DMS153 (cell line): Measurements from ENCODE around the gene AGTPBP1.
"Not testable (repeated sequence)": the region's sequence is repeated elsewhere in the genome, so short reads cannot be mapped to it uniquely, and the experiment has no call there.

ENCODE experiments used
- DNase-seq: peaks from one replicate; lab custom pipeline; 2025; lab: John Stamatoyannopoulos, UW

AGTPBP1 gene

DNA sequence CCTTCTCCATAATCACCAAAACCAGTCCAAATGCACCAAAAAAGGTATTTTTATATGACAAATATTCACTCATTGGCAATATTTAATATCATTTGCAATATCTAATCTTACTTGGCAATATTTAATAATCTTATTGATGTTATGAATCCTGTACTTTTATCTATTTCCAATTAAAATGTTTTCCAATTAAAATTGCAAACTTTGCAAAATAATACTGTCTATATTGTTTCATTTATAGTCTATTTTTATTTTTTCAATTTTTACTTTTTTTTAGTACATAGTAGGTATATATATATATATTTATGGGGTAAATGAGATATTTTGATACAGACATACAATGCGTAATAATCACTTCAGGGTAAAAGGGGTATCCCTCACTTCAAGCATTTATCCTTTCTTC lies 109.9 kb downstream of the AGTPBP1 start:
- no peak for DNase-seq

DNA sequence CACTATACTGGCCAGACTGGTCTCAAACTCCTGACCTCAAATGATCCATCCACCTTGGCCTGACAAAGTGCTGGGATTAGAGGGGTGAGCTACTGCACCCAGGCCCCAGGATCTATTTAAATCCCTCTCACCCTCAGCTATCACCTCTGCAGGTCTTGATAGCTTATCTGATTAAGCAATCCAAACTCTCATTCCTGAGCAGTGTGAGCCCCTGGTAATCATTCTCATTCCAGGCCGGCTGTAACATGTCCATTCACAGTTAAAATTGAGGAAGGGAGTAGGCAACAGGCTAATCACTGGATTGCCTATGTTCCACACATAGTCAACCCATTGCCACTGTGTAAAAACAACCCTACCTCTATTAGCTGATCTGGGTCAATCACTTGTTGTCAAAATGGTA lies 111.1 kb downstream of the AGTPBP1 start:
- no peak for DNase-seq

DNA sequence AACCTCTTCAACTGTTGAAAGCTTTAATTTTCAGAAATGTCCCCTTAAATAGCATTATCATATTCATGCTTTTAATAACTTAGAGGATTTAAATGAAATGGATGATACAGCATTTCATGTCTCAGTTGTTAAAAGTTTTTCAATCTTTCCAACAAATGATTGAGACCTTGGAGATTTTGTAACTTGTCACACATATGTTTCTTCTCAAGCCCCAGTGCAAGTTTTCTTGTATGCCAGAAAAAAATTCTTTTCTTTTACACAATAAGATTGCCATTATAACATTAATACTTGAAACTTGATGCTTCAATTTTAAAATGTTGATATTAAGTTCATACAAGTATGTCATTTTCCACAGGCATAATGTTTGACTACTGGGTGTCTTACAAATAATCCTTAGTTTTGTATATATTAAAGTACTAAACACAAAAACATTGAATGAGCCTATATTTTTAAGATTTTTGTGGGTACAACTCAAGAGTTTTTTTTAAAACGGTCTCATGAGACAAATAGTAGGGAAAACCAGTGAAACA lies 124.5 kb downstream of the AGTPBP1 start:
- no peak for DNase-seq

DNA sequence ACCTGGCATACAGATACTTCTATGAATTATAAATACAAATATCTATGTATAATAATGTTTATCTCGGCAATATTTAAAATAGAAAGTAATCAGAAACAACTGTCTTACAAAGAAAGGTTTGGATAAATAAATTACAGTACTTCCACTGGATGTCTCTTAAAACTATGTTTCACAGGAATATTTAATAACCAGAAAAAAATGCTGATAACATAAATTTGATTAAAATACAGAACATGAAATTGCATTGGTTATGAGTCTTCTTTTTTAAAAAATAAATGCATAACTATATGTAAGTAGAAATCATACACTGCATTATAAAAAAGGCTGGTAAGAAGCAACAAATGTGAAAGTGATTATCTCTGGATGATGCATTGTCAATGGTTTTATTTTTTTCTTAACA lies 126.0 kb downstream of the AGTPBP1 start:
- no peak for DNase-seq

DNA sequence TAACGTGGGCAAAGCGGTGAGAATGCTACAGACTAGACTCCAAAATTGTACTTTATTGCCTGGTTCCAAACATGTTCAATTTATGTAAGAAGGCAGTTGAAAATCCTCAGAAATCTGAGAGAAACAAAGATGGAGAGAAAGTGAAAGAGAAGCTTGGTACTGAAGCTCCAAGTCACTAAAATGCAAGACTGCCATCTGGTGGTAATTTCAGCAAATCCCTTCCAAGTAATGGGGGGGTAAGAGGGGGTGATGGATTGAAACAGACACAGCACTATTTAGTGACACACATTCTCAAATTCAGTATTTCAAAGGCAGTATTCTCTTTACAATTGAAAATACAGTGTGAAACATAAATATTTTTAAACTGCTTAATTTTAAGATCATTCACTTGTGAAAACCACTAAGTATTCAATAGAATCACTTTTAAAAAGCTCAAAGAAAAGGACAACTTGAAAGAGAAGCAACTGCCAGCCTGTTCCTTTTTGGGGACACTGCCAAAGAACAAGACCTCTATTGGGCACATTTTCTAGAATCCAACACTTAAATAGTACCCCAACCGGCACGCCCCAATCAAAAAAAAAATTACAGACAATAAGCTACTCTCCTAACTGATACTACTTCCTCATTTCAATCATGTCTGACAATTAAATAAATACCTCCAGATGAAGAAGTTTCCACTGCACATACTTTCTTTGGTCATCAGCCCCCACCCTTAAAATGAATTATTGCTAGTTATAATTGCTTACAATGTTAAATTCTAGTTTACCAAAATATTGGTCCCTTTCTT lies 131.5 kb downstream of the AGTPBP1 start:
- peak; percentile 38 for DNase-seq

DNA sequence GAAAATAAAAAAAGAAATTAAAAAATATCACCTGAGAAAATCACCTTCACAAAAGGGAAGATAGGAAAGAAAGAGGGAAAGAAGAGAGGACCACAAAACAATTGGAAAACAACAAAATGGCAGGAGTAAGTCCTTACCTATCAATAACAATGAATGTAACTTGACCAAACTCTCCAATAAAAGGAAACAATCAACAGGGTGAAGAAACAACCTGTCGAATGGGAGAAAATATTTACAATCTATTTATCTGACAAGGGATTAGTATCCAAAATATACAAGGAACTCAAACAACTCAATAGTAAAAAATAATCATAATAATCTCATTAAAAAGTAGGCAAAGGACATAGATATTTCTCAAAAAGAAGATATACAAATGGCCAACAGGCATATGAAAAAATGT lies 135.8 kb downstream of the AGTPBP1 start:
- DNase-seq, result no peak

DNA sequence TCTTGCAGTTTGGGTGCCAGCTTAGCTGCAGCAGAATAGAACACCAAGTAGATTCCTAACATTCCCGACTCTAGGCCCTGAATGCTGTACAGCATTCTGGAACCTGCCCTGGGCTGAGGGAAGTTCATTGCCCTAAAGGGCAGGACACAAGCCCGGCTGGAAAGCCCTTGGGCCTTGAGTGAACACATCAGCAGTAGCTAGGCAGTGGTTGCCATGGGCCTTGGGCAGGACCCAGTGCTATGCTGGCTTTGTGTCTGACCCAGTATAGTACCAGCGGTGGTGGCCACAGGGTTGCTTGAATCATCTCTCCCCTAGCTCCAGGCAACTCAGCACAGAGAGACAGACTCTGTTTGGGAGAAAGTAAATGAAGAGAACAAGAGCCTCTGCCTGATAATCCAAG lies 137.8 kb downstream of the AGTPBP1 start:
- DNase-seq, result no peak

DNA sequence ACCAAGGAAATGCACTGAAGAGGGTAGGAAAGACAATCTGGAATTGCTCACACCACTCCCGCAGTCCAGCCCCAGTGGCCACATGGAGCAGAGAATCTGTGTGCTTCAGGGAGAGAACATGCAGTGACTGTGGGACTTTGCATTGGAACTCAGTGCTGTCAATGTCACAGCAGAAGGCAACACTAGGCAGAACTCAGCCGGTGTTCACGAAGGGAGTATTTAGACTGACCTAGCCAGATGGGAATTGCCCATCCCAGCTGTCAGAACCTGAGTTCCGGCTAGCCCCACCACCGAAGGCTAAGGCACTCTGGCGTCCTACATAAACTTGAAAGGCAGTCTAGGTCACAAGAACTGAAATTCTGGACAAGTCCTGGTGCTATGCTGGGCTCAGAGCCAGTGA lies 139.0 kb downstream of the AGTPBP1 start:
- DNase-seq, result no peak

DNA sequence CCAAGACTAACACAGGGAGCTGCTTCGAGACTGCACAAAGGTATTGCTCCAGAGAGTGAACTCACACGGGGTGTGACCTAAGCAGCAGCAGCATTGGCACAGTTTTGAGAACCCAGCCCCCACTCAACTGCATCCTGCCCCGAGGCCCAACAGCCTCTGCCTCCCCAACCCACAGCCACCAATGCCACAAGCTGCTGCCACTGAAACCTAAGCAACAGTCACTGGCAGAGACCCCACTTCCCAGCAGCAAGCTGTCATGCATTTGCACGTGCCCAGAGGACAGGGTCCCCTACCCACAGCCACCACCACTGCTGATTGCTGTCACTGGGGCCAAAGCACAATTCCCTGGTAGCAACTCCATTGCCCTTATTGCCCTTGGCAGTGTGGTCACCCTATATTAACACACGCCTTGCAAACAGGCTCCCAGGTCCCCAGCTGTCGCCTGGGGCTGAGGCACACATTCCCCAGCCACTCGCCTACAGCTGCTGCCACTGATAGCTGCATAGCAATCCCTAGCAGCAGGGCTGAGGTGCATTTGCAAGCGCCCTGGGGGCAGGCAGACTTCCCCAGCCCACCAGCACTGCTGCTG lies 141.0 kb downstream of the AGTPBP1 start:
- DNase-seq, result no peak

DNA sequence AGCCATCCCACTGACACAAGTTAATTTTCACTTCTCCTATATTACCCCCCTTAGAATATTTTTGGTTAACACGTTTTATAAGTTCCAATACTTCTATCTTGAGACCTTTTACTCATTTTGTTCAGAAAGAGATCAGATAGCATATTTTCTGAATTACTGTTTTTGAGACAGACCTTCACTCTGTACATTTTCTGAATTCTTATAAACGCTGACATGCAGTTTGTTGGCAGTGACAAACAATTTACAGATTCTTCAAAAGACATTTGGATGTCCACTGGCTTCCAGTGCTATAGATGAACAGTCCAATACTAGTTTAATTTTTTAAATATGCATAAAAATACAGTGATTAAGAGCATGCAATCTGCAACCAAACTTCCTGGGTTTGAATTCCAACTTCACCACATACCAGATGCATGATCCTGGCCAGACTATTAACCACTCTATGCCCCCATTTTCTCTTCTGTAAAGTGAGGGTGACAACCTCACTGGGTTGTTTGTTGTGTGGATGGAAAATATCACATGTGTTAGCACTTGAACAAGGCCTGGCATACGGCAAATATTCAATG lies 142.1 kb downstream of the AGTPBP1 start:
- DNase-seq, result no peak

DNA sequence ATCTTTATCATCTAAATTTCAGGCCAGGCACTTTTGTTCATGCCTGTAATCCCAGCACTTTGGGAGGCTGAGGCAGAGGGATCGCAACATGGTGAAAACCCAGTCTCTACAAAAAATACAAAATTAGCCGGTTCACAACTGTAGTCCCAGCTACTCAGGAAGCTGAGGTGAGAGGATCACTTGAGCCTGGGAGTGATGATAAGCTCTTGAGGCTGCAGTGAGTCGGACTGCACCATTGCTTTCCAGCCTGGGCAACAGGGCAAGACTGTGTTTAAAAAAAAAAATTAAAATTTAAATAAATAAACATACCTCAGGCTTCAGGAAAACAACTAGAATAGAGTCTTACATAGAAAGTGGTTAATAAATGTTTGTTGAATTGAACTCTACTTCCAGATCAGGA lies 147.4 kb downstream of the AGTPBP1 start:
- DNase-seq, result no peak

DNA sequence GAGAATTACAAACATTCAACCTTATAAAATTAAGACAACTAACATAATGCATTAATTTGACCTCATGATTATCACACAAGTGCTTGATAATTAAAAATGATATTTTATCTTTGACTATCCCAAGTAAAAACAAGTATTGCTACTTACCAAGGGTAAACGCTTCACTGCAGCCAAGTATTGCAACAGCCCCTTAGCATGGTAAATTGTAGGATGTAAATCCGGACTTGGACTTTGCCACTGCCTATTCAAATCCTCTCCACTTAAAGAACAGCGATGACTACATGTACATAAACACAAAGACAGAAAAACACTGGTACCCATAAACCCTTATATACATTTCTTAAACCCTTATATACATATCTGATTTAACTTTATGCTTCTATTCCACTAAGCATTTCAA lies 155.1 kb downstream of the AGTPBP1 start:
- no peak for DNase-seq

DNA sequence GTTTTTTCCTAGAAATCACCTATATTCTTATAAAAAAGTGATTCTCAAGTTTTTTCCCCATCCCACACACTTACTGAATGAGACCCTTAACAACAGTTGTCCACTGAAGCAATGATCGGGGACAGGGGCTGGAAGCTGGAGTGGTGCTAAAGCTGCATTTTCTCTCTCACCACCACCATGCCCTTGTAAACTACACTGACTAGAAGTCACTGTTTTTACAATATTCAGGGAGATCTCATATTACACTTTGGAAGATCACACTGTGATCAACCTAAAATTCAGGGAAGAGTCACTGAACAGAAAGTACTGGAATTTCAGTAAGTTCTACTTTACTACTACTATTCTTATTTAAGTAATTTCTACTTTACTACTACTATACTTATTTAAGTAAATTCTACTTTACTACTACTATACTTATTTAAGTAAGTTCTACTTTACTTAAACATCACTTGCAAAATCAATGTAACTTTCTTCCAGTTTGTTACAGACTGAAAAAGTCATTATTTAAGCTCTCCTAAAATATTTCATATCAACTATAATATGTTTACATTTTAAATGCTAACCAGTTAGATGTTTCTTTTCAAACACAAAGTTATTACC lies 164.3 kb downstream of the AGTPBP1 start:
- DNase-seq, result no peak

DNA sequence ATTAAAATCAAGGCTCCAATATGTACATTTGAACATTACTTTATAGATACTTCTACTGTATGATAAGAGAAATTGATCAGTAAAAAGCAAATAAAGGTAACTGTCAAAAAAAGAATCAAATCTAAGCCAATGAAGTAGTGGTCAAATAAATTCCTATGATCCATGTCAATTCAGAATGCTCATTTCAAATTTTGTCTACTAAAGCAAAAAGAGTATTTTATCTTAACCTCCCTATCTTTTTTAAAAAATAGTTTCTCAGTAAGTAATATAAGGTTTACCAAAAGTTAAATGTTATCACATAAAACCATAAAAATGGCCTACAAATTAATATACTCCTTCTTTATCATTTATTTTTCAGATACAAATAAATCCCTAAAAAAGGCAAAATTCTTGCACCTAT lies 165.9 kb downstream of the AGTPBP1 start:
- no peak for DNase-seq

DNA sequence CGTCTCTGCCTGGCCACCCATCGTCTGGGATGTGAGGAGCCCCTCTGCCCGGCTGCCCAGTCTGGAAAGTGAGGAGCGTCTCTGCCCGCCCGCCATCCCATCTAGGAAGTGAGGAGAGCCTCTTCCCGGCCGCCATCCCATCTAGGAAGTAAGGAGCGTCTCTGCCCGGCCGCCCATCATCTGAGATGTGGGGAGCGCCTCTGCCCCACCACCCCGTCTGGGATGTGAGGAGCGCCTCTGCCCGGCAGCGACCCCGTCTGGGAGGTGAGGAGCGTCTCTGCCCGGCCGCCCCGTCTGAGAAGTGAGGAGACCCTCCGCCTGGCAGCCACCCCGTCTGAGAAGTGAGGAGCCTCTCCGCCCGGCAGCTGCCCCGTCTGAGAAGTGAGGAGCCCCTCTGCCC lies 168.2 kb downstream of the AGTPBP1 start:
- not testable (repeated sequence) for DNase-seq

DNA sequence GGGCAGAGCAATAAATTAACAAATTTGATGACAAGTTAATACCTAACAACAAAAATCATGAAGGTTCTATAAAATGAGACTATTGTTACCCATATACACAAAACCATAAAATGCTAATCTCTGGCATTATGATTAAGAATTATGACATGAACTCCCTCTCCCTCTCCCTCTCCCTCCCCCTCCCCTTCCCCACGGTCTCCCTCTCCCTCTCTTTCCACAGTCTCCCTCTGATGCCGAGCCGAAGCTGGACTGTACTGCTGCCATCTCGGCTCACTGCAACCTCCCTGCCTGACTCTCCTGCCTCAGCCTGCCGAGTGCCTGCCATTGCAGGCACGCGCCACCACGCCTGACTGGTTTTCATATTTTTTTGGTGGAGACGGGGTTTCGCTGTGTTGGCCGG lies 168.8 kb downstream of the AGTPBP1 start:
- DNase-seq, result not testable (repeated sequence)

DNA sequence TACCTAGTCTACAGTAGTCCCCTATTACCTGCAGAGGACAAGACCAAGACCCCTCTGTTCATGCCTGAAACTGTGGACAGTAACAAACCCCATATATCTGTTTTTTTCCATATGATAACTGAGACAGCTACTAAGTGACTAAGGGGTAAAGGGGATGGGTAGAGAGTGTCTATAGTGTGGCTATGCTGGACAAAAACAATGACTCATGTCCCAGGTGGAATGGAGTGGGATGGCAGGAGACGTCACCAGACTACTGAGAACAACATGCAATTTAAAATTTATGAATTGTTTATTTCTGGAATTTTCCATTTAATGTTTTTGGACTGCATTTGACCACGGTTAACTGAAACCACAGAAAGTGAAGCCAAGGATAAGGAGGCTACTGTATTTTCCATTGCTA lies 171.8 kb downstream of the AGTPBP1 start:
- DNase-seq, result no peak

DNA sequence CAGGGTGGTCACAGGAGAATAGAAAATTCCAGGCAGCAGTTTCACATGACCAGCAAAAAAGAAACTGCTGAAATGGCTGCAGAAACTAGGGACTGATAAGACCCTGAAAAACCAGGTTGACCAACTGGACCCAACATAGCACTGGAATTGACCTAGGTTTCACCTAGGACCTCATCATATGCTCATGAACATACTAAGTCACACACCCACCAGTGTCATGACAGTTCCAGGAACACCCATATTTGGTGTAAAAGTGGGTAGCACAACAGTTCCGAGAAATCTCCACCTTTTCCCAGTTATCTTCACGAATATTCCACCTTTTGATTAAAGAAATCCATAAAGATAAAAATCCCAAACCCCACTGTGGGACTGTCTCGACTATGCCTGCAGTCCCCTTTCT lies 182.2 kb downstream of the AGTPBP1 start:
- no peak for DNase-seq

DNA sequence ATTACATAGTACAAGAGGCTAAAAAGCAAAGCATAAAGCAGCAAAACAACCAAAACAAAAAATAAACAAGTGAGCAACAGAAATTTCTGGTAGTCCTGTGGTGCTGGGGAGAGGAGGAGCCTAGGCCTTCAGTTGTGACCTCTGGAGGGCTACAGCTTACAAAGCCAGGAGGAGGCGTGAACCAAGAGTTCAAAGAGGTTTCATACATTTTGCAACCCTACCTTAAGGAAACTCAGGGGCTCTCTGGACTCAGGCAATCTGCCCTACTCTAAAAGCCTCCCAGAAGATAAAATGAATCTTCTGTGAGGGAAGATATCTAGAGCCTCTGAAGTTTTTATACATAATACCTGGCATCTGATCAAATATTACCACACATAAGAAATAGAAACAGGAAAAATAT lies 187.4 kb downstream of the AGTPBP1 start:
- DNase-seq, result no peak

DNA sequence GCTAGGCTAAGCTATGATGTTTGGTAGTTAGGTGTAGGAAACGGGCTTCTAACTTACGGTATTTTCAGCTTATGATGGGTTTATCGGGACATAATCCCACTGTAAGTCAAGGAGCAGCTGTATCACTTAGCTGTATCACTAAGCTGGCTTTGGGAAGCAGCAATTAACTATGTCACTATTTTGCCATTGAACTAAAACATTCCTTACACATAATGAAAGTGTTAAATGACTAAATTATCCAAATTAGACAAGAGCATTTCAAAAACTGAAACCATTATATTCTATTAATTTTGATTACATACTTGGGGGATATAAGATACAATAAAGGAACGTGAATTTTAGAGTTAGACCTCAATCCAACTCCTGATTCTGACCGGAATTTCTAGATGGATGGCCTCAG lies 188.3 kb downstream of the AGTPBP1 start:
- DNase-seq, result no peak

DNA sequence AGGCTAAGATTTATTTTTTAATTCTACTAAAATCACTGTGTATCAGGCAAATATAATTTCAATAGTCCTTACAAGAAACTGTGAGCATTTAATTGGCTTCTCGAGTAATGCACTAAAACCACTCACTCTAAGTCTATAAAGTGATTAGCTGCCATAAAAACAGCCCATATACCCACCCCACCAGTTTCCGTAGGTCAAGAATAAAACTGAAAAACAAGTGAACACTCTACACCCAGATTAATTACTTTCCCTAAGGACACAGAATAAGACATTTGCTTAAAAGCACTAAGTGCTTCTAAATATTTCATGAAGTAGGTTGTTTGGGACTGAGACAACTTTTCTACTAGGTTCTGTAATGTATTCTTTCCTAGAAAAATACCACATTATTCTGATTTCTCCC lies 194.2 kb downstream of the AGTPBP1 start:
- DNase-seq, result no peak

DNA sequence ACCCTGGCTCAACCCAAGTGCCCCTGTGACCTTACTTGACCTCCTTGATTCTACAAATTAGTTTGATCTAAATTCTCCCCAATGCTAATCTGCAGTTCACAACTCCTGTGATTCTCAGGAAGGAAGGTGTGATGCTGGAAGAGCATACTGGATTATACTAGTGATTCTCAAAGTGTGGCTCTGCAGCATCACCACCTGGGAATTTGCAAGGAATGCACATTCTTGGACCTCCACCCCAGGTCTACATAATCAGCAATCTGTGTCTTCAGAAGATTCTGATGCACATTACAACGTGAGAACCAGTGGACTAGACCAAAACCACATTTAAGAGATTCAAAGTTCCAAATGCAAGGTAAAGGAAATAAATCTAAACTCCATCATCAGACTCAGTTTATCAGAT lies 198.6 kb downstream of the AGTPBP1 start:
- DNase-seq, result no peak

DNA sequence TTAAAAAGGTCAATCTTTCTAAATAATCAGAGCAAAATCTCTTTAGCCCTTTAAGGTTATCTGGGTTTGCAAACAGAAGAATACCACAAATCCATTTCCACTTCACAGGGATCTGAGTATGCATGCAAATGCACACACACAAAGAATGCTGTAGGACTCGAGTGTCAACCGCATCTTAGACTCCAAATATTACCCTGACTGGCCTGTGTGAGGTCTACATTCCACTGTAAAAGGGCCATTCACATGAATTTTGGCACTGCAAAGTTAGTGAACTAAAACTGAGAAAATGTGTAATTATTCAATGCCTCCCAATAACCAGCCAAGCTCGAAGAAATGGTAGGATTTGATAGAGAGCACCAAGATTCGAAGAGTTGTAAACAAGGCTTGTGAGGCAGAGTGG lies 199.9 kb downstream of the AGTPBP1 start:
- DNase-seq, result no peak
